Neuronal stem cell (in vitro differentiated cells): ENCODE measurements around the gene AKAP10.
A peak's percentile ranks its signal among the peaks of the same experiment; 100 is the strongest.

ENCODE experiments used
- DNase-seq: peaks from one replicate; pipeline ENCODE4 v3.0.0-alpha.2; 2013; ENCODE audit warnings: low spot score
- H2AFZ ChIP-seq: one replicate; pipeline ENCODE4 v1.6.1; 2013; ENCODE audit warnings: mild to moderate bottlenecking, low read length, inconsistent platforms
- H2AK5ac ChIP-seq: 2 replicates; pipeline ENCODE4 v1.6.1; 2013; ENCODE audit warnings: low read depth, mild to moderate bottlenecking, inconsistent platforms, low read length, moderate library complexity, mixed read lengths
- H2BK120ac ChIP-seq: 2 replicates; pipeline ENCODE4 v1.6.1; 2013; ENCODE audit warnings: low read depth, mild to moderate bottlenecking, inconsistent platforms, low read length, moderate library complexity, mixed read lengths
- H2BK12ac ChIP-seq: one replicate; pipeline ENCODE4 v1.6.1; 2013; ENCODE audit warnings: low read length, inconsistent platforms
- H2BK15ac ChIP-seq: 2 replicates; pipeline ENCODE4 v1.6.1; 2013; ENCODE audit warnings: mild to moderate bottlenecking, low read length, inconsistent platforms, mixed read lengths
- H2BK5ac ChIP-seq: one replicate; pipeline ENCODE4 v1.6.1; 2013; ENCODE audit warnings: inconsistent platforms, mild to moderate bottlenecking, low read length, moderate library complexity
- H3K14ac ChIP-seq: one replicate; pipeline ENCODE4 v1.6.1; 2013; ENCODE audit warnings: low read length, inconsistent platforms
- H3K18ac ChIP-seq: 2 replicates; pipeline ENCODE4 v1.6.1; 2013; ENCODE audit warnings: low read length, inconsistent platforms
- H3K23ac ChIP-seq: 2 replicates; pipeline ENCODE4 v1.6.1; 2013; ENCODE audit warnings: low read depth, mild to moderate bottlenecking, mixed read lengths, low read length, inconsistent platforms; ENCODE audit not compliant: poor library complexity
- H3K27ac ChIP-seq: replicated peaks from 3 replicates; pipeline ENCODE4 v1.5.1; 2013; ENCODE audit warnings: low read length, inconsistent platforms
- H3K27me3 ChIP-seq, 3 experiments: 2 replicates each; pipeline ENCODE4 v1.6.1; 2013; ENCODE audit warnings: low read length in 3 of 3, mild to moderate bottlenecking in 2 of 3, inconsistent platforms in 1 of 3, low read depth in 1 of 3, mixed read lengths in 1 of 3, moderate library complexity in 1 of 3; ENCODE audit not compliant: control insufficient read depth in 3 of 3, insufficient read depth in 3 of 3
- H3K36me3 ChIP-seq, 2 donors: replicated peaks in 1 of 2; 2 replicates each; pipeline ENCODE4 v1.6.1; 2013; ENCODE audit warnings: low read length in 2 of 2; ENCODE audit not compliant: control insufficient read depth in 2 of 2, insufficient read depth in 2 of 2
- H3K4ac ChIP-seq: 2 replicates; pipeline ENCODE4 v1.6.1; 2013; ENCODE audit warnings: inconsistent platforms, mild to moderate bottlenecking, low read length, moderate library complexity
- H3K4me1 ChIP-seq, 2 donors: 1 replicate in 1 of 2; 2 replicates in 1 of 2; pipeline ENCODE4 v1.6.1; 2013; ENCODE audit warnings: low read length in 2 of 2, low read depth in 1 of 2; ENCODE audit not compliant: control insufficient read depth in 2 of 2, insufficient read depth in 1 of 2
- H3K4me2 ChIP-seq: one replicate; pipeline ENCODE4 v1.6.1; 2013; ENCODE audit warnings: mild to moderate bottlenecking, low read length, inconsistent platforms; ENCODE audit not compliant: insufficient read depth, poor library complexity, severe bottlenecking
- H3K4me3 ChIP-seq, 2 donors: 2 replicates each; pipeline ENCODE4 v1.5.1; 2013; ENCODE audit warnings: low read length in 2 of 2, mild to moderate bottlenecking in 2 of 2, inconsistent platforms in 1 of 2, moderate library complexity in 1 of 2
- H3K79me1 ChIP-seq: one replicate; pipeline ENCODE4 v1.6.1; 2013; ENCODE audit warnings: low read depth, mild to moderate bottlenecking, inconsistent platforms, low read length, moderate library complexity
- H3K9ac ChIP-seq: one replicate; pipeline ENCODE4 v1.6.1; 2013; ENCODE audit warnings: mild to moderate bottlenecking, low read depth, low read length, inconsistent platforms; ENCODE audit not compliant: poor library complexity
- H3K9me3 ChIP-seq, 2 donors: replicated peaks in 1 of 2; 2 replicates each; pipeline versions ENCODE3 to v1.6.1; 2013; ENCODE audit warnings: low read length in 2 of 2, mild to moderate bottlenecking in 2 of 2, inconsistent platforms in 1 of 2, low read depth in 1 of 2, mixed read lengths in 1 of 2, moderate library complexity in 1 of 2; ENCODE audit not compliant: control insufficient read depth in 2 of 2, insufficient read depth in 1 of 2
- H4K8ac ChIP-seq: one replicate; pipeline ENCODE4 v1.6.1; 2013; ENCODE audit warnings: low read depth, mild to moderate bottlenecking, inconsistent platforms, low read length, moderate library complexity
- H4K91ac ChIP-seq: one replicate; pipeline ENCODE4 v1.6.1; 2013; ENCODE audit warnings: low read length, low read depth, mild to moderate bottlenecking, inconsistent platforms; ENCODE audit not compliant: poor library complexity
- WGBS, 2 donors: extraction: QIAGEN DNeasy Blood & Tissue Kit; methylation state at CpG; one replicate each; pipeline ENCODE4 v1.1.7; 2013; ENCODE audit warnings: missing lambda C conversion rate in 2 of 2, mixed read lengths in 1 of 2; ENCODE audit not compliant: insufficient read length in 2 of 2, insufficient replicate concordance in 1 of 2; ENCODE audit errors: extremely low coverage in 2 of 2; 5-methylcytosine and 5-hydroxymethylcytosine counted together

Gene AKAP10

GRCh38 chr17:19928299-19928698 is 49.3 kb downstream of the AKAP10 start:
- Histone ChIP-seq H3K4me2 (no peak overlapping the region), H3K4ac (no peak overlapping the region), H3K9me3 (peaks cover 0 to 10% of the 10 kb centered on the region in 2 donors), H3K4me1 (no peaks in the 10 kb centered on the region), H3K9ac (no peak overlapping the region), H3K79me1 (peaks cover 1% of the 10 kb centered on the region), H2BK12ac (no peak overlapping the region), H2BK15ac (no peak overlapping the region), H2AK5ac (no peak overlapping the region), H3K18ac (no peak overlapping the region), H2AFZ (no peak overlapping the region), H3K23ac (no peak overlapping the region), H2BK5ac (no peak overlapping the region), H3K27me3 (no peaks in the 10 kb centered on the region), H2BK120ac (no peak overlapping the region), H3K36me3 (peaks cover 13 to 94% of the 10 kb centered on the region in 2 donors), H3K14ac (no peak overlapping the region), H4K8ac (no peak overlapping the region), H4K91ac (no peak overlapping the region), H3K4me3 (no peak overlapping the region), H3K27ac (no peak overlapping the region)
- no CpG with 5 or more reads among the region's 4 CpGs for WGBS, 2 donors
- DNase-seq, result no peak

- no peaks in the 10 kb centered on the region for H3K79me1 ChIP-seq
- WGBS, 2 donors, result no CpG with 5 or more reads among the region's 2 CpGs
- no peak for DNase-seq
Observed at GRCh38 chr17:19915245-19915978, 62.2 kb downstream of the AKAP10 start.

GRCh38 chr17:19911033-19911432 is 66.6 kb downstream of the AKAP10 start:
- no peak for DNase-seq
- Histone ChIP-seq H3K4ac (no peak overlapping the region), H3K9me3 (no peaks in the 10 kb centered on the region), H3K79me1 (no peaks in the 10 kb centered on the region), H2BK12ac (no peak overlapping the region), H4K8ac (no peak overlapping the region), H3K9ac (no peak overlapping the region), H3K27ac (no peak overlapping the region), H3K4me3 (no peak overlapping the region), H3K36me3 (peaks cover 15 to 98% of the 10 kb centered on the region in 2 donors), H4K91ac (no peak overlapping the region), H2AK5ac (no peak overlapping the region), H2BK15ac (no peak overlapping the region), H3K14ac (no peak overlapping the region), H3K27me3 (no peaks in the 10 kb centered on the region), H3K4me2 (no peak overlapping the region), H2BK5ac (no peak overlapping the region), H3K4me1 (no peaks in the 10 kb centered on the region), H2AFZ (no peak overlapping the region), H3K23ac (no peak overlapping the region), H3K18ac (no peak overlapping the region), H2BK120ac (no peak overlapping the region)
- WGBS, 2 donors, result 100% methylated on average over 1 of the region's 2 CpGs; no CpG with 5 or more reads in 1 of the 2 donors

More at GRCh38 chr17:19915245-19915978, 62.2 kb downstream of the AKAP10 start:
- H2AFZ ChIP-seq, result no peak overlapping the region
- H2BK12ac ChIP-seq, result no peak overlapping the region
- peaks cover 18 to 93% of the 10 kb centered on the region in 2 donors for H3K36me3 ChIP-seq
- H3K9ac ChIP-seq, result no peak overlapping the region
- H3K9me3 ChIP-seq, result no peaks in the 10 kb centered on the region
- no peak overlapping the region for H3K4ac ChIP-seq
- peak overlapping the region; percentile 17 for H3K23ac ChIP-seq
- no peak overlapping the region for H3K4me2 ChIP-seq
- H3K18ac ChIP-seq, result no peak overlapping the region
- peak overlapping the region in 1 of 2 donors; percentile 4 for H3K4me3 ChIP-seq
- no peak overlapping the region for H2BK15ac ChIP-seq
- H2BK120ac ChIP-seq, result no peak overlapping the region
- no peak overlapping the region for H3K14ac ChIP-seq
- H2BK5ac ChIP-seq, result no peak overlapping the region
- H2AK5ac ChIP-seq, result no peak overlapping the region
- no peak overlapping the region for H3K27ac ChIP-seq
- H4K8ac ChIP-seq, result no peak overlapping the region
- H3K4me1 ChIP-seq, result no peaks in the 10 kb centered on the region
- no peaks in the 10 kb centered on the region for H3K27me3 ChIP-seq
- no peak overlapping the region for H4K91ac ChIP-seq

GRCh38 chr17:19909139-19909538 is 68.5 kb downstream of the AKAP10 start:
- WGBS, 2 donors, result no CpG with 5 or more reads among the region's 6 CpGs
- no peaks in the 10 kb centered on the region for H3K4me1 ChIP-seq

More at GRCh38 chr17:19909139-19909538, 68.5 kb downstream of the AKAP10 start:
- Histone ChIP-seq H2BK120ac (no peak overlapping the region), H2AK5ac (no peak overlapping the region), H4K8ac (no peak overlapping the region), H3K27me3 (no peaks in the 10 kb centered on the region), H3K9me3 (no peaks in the 10 kb centered on the region), H3K14ac (no peak overlapping the region), H2AFZ (no peak overlapping the region), H3K27ac (no peak overlapping the region), H3K4ac (no peak overlapping the region), H3K18ac (no peak overlapping the region), H2BK12ac (no peak overlapping the region), H3K36me3 (peaks cover 13 to 98% of the 10 kb centered on the region in 2 donors), H3K79me1 (no peaks in the 10 kb centered on the region), H3K4me2 (no peak overlapping the region), H3K9ac (no peak overlapping the region), H3K4me3 (no peak overlapping the region), H2BK15ac (no peak overlapping the region), H2BK5ac (no peak overlapping the region), H3K23ac (no peak overlapping the region), H4K91ac (no peak overlapping the region)
- DNase-seq, result no peak
